NB4 (cell line): ENCODE results near the gene EXOC4.

Experiments
- DNase-seq: peaks from one replicate; pipeline ENCODE4 v3.0.0; 2010; ENCODE audit warnings: low read depth
- H3K4me3 ChIP-seq: one replicate; pipeline ENCODE4 v1.5.1; 2011; ENCODE audit warnings: mild to moderate bottlenecking, low read depth, low read length, moderate library complexity
- MYC ChIP-seq: IDR thresholded peaks from 2 replicates; pipeline ENCODE4 v1.6.1; 2011; ENCODE audit warnings: low read depth, low read length
- POLR2A ChIP-seq: IDR thresholded peaks from 2 replicates; pipeline ENCODE4 v1.6.1; 2011; ENCODE audit warnings: mild to moderate bottlenecking; ENCODE audit not compliant: insufficient read length; ENCODE audit errors: extremely low read depth
- TF ChIP-seq, protein P1 (sequence below): IDR thresholded peaks from one replicate; pipeline ENCODE4 v1.5.1; 2012; ENCODE audit warnings: low read depth, low read length
- TF ChIP-seq, protein P2 (sequence below): IDR thresholded peaks from 2 replicates; pipeline ENCODE4 v1.6.1; 2011; ENCODE audit warnings: low read depth, low read length

EXOC4 gene

DNA sequence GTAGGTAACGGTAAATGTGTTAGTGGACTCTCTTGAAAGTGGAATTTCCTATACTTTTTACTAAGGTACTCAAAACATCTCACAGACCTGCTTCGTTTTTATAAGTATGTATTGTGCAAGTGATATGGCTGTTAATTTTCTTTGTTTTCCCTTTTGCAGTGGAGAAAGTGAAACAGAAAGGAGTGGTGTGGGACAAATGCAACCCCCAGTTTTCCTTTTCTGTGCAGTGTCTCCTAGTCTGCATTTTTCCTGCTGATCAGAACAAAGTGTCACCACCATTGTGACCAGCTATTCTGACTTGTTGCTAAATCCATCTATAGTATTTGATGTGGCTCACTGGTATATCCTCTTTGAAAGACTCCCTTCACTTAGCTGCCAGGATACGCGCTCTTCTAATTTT lies 410.0 kb downstream of the EXOC4 start:
- H3K4me3 ChIP-seq, result no peak overlapping the region
- TF ChIP-seq, protein P1, sequence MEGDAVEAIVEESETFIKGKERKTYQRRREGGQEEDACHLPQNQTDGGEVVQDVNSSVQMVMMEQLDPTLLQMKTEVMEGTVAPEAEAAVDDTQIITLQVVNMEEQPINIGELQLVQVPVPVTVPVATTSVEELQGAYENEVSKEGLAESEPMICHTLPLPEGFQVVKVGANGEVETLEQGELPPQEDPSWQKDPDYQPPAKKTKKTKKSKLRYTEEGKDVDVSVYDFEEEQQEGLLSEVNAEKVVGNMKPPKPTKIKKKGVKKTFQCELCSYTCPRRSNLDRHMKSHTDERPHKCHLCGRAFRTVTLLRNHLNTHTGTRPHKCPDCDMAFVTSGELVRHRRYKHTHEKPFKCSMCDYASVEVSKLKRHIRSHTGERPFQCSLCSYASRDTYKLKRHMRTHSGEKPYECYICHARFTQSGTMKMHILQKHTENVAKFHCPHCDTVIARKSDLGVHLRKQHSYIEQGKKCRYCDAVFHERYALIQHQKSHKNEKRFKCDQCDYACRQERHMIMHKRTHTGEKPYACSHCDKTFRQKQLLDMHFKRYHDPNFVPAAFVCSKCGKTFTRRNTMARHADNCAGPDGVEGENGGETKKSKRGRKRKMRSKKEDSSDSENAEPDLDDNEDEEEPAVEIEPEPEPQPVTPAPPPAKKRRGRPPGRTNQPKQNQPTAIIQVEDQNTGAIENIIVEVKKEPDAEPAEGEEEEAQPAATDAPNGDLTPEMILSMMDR, result no peak
- no peak for TF ChIP-seq MYC
- TF ChIP-seq POLR2A, result no peak
- TF ChIP-seq, protein P2, sequence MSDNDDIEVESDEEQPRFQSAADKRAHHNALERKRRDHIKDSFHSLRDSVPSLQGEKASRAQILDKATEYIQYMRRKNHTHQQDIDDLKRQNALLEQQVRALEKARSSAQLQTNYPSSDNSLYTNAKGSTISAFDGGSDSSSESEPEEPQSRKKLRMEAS, result no peak
- no peak for DNase-seq

DNA sequence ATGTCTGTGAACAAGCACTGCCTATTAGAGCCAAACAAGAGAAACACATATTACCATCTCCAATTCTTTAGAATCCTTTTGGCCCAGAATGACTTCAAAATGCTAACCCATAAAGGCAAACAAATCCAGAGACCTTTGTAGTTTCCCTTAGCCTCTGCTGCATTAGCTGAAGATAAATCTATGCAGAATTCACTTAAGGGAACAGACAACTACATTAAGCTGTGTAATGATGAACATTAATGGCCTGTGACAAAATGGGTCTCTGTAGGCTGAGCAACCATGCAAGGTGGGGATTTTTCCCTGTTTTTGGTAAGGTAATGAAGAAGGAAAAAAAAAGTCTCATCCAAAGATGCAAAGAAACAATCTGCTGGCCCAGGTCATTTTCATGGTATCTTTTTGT lies 411.6 kb downstream of the EXOC4 start:
- H3K4me3 ChIP-seq, result no peak overlapping the region
- DNase-seq, result no peak
- TF ChIP-seq, protein P1, result no peak

DNA sequence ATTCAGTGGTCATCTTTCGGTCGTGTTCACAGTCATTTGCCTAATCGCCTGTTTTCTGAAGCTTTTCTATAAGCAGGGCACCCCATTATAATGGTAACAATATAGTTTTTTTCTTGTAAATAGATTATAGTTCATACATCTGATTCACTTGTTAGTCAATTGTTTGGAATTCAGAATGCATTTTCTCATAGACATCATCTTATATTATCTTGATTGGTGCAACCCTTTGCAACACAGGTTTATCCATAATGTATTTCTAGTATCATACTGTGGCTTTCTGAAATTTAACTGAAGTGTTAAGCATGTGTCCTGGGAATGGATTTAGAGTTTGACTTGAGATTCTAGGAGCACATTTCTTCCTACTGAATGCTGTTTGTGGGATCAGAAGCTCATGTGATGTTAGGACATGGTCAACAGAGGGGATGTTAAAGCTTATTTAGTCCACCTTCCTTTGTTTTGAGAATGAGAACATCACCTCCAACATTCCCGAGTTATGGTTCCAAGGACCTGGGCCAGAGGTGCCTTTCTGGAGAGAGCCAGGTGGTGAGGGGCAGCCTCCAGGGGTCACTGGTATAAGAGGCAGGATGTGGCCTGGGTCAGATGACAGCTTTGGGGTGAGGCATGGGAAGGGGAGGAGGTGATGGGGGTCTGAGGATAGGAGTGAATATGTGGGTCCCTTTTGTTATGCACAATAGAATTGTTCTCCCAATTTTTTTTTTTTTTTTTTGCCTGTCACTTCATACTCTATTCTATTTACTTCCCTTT lies 415.6 kb downstream of the EXOC4 start:
- DNase-seq, result no peak
- no peak overlapping the region for H3K4me3 ChIP-seq
- TF ChIP-seq, protein P2, result no peak
- TF ChIP-seq, protein P1, result no peak
- TF ChIP-seq POLR2A (no peak), MYC (no peak)

DNA sequence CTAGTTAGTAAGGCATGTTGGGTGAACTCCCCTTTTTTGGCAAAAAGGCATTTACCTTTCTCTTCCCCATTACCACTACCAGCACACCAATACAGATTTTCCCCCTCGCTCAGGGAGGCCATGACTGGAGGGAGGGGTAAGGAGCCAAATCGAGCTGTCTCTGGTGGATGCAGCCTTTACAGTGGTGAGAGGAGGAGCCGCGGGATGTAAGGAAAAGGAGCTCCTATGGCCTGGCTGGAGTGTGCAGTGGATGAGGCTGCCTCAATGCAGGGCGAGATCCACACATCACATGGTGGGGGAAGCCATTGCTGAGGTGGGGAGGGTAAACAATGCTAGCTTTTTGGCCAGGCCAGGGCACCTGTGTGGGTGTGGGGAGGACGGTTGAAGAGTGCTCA lies 416.2 kb downstream of the EXOC4 start:
- TF ChIP-seq MYC, result no peak
- TF ChIP-seq, protein P2, result no peak
- no peak for TF ChIP-seq POLR2A
- TF ChIP-seq, protein P1, result no peak
- no peak for DNase-seq

DNA sequence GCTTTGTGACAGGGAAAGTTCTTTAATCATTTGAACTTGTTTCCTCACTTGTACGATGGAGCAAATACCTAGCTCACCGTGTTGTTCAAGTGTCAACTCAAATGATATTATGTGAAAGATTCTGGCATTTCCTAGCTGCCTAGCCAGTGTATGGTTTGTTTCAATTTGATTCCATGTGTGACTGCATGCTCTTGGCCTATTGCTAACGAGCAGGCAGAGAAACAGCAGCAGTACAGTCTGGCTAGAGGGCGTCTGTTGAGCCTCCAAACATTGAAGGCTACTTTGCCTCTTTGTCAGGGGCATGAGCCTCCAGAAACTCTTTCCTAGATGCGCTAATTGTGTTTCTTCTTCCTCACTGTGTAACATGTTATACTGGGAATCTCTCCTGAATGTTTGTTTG lies 417.4 kb downstream of the EXOC4 start:
- no peak overlapping the region for H3K4me3 ChIP-seq
- no peak for DNase-seq
- TF ChIP-seq, protein P2, result no peak
- no peak for TF ChIP-seq MYC
- TF ChIP-seq POLR2A, result no peak
- TF ChIP-seq, protein P1, result no peak

More for the DNA sequence above, 416.2 kb downstream of the EXOC4 start:
- no peak overlapping the region for H3K4me3 ChIP-seq

DNA sequence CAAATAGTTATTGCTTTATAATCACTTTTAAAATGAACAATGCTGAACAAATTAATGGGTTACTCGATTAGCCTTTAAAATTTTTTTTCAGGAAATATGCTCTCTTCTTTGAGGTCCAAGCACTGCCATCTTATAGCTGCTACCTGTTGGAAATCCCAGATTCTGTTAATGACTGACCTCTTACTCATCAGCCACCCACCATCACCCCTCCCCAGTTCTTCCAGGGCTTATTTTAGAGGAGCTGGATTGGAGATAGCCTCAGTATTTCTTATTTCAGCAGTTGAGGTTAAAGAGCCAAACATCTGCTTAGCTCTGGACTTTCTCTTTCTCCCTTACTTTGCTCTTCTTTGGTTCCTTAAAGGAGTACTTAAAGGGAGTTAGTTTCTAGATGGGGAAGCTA lies 420.0 kb downstream of the EXOC4 start:
- no peak for TF ChIP-seq POLR2A
- no peak for TF ChIP-seq MYC
- TF ChIP-seq, protein P2, result no peak
- TF ChIP-seq, protein P1, result no peak
- DNase-seq, result no peak
- no peak overlapping the region for H3K4me3 ChIP-seq
